ENCODE results near the gene TTN. TPM values are rescaled to one million over a fixed set of nuclear protein-coding genes. Genes with fewer than 3 reads are reported as not detected.

The TTN gene
- total RNA-seq, 1 experiment from 2014 or later, result 0.03 TPM

GRCh38 chr2:178828486-178828881, 21.3 kb upstream of the TTN start:
- Histone ChIP-seq H3K4me1 (replicated peaks) (no peaks in the 10 kb centered on the region), H3K27me3 (replicated peaks) (no peaks in the 10 kb centered on the region; the same call in 1 of the 2 replicates), H3K27ac (no peak overlapping the region), H3K36me3 (no peaks in the 10 kb centered on the region), H3K9me3 (replicated peaks) (no peaks in the 10 kb centered on the region), H3K4me3 (no peak overlapping the region)
- no peak for DNase-seq (ENCODE audit: low read depth in 1 of 2, low spot score in 2 of 2)

DNA sequence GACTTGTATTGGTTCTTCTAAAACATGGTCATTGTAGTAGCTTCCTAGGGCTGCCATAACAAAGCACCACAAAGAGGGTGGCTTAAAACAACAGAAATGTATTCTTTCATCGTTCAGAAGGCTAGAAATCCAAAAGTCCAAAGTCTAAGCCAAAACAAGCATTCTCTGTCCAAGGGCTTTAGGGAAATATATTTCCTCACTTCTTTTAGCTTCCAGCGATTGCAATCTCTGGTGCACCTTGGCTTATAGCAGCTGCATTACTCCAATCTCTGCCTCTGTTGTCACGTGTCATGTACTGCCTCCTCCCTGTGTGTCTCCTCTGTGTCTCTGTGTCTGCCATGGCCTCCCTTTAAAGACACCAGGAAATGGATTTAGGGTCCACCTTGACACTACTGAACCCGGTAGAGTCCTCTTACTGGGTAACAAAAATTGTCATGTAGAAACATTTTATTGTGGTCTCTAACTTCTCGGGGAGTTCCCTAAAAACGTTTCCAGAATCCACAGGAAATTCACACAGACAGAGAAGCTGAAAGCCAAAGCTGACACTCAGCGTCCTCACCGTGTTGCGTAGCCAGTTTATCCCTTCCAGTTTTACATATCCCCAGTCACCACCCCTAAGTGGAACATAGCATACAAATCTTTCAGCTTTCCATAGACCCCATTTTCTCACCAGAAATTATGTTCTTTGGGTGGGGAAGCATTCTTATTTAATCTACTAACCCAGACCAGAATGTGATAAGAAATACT, 20.7 kb upstream of the TTN start:
- H3K27ac ChIP-seq, result no peak overlapping the region
- H3K4me1 ChIP-seq (replicated peaks), result no peaks in the 10 kb centered on the region
- H3K9me3 ChIP-seq (replicated peaks), result no peaks in the 10 kb centered on the region
- H3K27me3 ChIP-seq (replicated peaks), result no peaks in the 10 kb centered on the region; the same call in 1 of the 2 replicates
- no peak for DNase-seq (ENCODE audit: low read depth in 1 of 2, low spot score in 2 of 2)
- no peak overlapping the region for H3K4me3 ChIP-seq
- no peaks in the 10 kb centered on the region for H3K36me3 ChIP-seq

DNA sequence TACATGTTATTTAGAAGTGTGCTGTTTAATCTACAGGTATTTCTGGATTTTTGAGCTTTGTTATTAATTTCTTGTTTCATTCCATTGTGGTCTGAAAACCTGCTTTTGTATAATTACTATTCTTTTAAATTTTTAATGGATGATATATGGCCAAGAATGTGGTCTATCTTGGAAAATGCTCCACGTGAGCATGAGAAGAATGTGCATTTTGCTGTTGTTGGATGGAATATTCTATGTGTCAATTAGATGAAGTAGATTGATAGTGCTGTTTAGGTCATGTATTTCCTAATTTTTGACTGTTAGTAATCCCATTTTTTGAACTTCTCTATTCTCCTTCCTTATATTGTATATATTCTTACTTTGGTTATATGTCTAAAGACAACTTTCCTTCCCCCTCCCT, 19.9 kb upstream of the TTN start:
- no peak overlapping the region for H3K4me3 ChIP-seq
- no peak overlapping the region for H3K27ac ChIP-seq
- DNase-seq (ENCODE audit: low read depth in 1 of 2, low spot score in 2 of 2), result no peak
- no peaks in the 10 kb centered on the region; the same call in 1 of the 2 replicates for H3K27me3 ChIP-seq (replicated peaks)
- no peaks in the 10 kb centered on the region for H3K4me1 ChIP-seq (replicated peaks)
- H3K36me3 ChIP-seq, result no peaks in the 10 kb centered on the region
- no peaks in the 10 kb centered on the region for H3K9me3 ChIP-seq (replicated peaks)

- Histone ChIP-seq H3K9me3 (replicated peaks) (no peaks in the 10 kb centered on the region), H3K36me3 (no peaks in the 10 kb centered on the region), H3K27me3 (replicated peaks) (no peaks in the 10 kb centered on the region; the same call in 1 of the 2 replicates), H3K27ac (no peak overlapping the region), H3K4me3 (no peak overlapping the region), H3K4me1 (replicated peaks) (no peaks in the 10 kb centered on the region)
- no peak for DNase-seq (ENCODE audit: low read depth in 1 of 2, low spot score in 2 of 2)
These were observed 18.0 kb upstream of the TTN start for GRCh38 chr2:178825183-178825582.

DNA sequence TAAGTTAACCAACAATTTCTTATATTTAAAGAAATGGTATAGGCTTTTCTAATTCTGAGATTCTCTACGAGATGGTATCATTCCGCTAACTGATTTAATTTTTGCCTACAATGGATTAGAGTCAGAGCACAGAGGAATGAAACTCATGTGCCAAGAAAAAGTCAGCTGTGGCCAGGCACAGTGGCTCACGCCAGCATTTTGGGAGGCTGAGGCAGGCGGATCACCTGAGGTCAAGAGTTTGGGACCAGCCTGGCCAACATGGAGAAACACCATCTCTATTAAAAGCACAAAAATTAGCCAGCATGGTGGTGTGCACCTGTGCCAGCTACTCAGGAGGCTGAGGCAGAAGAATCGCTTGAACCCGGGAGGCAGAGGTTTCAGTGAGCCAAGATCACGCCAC, 17.0 kb upstream of the TTN start:
- H3K4me1 ChIP-seq (replicated peaks), result no peaks in the 10 kb centered on the region
- no peak overlapping the region for H3K27ac ChIP-seq
- H3K4me3 ChIP-seq, result no peak overlapping the region
- DNase-seq (ENCODE audit: low read depth in 1 of 2, low spot score in 2 of 2), result no peak
- no peaks in the 10 kb centered on the region for H3K36me3 ChIP-seq
- H3K27me3 ChIP-seq (replicated peaks), result no peaks in the 10 kb centered on the region
- H3K9me3 ChIP-seq (replicated peaks), result no peaks in the 10 kb centered on the region

DNA sequence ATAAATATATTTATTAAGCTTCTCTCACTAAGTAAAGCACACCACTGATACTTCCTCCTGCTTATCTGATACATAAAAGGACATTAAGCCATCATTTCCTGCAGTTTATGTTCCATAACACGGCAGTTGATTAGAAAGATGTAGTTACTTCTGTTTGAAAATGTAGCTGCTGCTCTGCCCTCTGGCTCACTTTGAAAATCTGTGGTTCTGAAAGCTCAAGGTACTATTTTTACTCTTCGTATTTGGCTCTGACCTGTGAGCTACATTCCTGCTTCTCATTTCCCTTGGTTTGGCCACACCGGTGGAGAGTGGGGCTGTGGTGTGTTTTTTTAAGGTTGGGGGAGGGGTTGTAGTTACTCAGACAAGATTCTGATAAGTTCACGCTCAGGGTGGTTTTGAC, 12.8 kb upstream of the TTN start:
- H3K4me1 ChIP-seq (replicated peaks), result no peaks in the 10 kb centered on the region
- no peaks in the 10 kb centered on the region for H3K36me3 ChIP-seq
- H3K27me3 ChIP-seq (replicated peaks), result no peaks in the 10 kb centered on the region
- H3K27ac ChIP-seq, result no peak overlapping the region
- DNase-seq (ENCODE audit: low read depth in 1 of 2, low spot score in 2 of 2), result no peak
- H3K9me3 ChIP-seq (replicated peaks), result no peaks in the 10 kb centered on the region
- H3K4me3 ChIP-seq, result no peak overlapping the region

GRCh38 chr2:178819147-178819875, 12.1 kb upstream of the TTN start:
- H3K4me1 ChIP-seq (replicated peaks), result no peaks in the 10 kb centered on the region
- no peak overlapping the region for H3K27ac ChIP-seq
- H3K27me3 ChIP-seq (replicated peaks), result no peaks in the 10 kb centered on the region
- H3K9me3 ChIP-seq (replicated peaks), result no peaks in the 10 kb centered on the region
- no peak for DNase-seq (ENCODE audit: low read depth in 1 of 2, low spot score in 2 of 2)
- H3K4me3 ChIP-seq, result no peak overlapping the region
- no peaks in the 10 kb centered on the region for H3K36me3 ChIP-seq

- no peak for DNase-seq (ENCODE audit: low read depth in 1 of 2, low spot score in 2 of 2)
- Histone ChIP-seq H3K27me3 (replicated peaks) (no peaks in the 10 kb centered on the region), H3K36me3 (no peaks in the 10 kb centered on the region)
These were observed 4.7 kb upstream of the TTN start for GRCh38 chr2:178811901-178812300.

GRCh38 chr2:178811045-178811444, 3.8 kb upstream of the TTN start:
- Histone ChIP-seq H3K27ac (no peak overlapping the region), H3K9me3 (replicated peaks) (no peaks in the 10 kb centered on the region), H3K36me3 (no peaks in the 10 kb centered on the region), H3K27me3 (replicated peaks) (no peaks in the 10 kb centered on the region), H3K4me3 (no peak overlapping the region), H3K4me1 (replicated peaks) (no peaks in the 10 kb centered on the region)
- no peak for DNase-seq (ENCODE audit: low read depth in 1 of 2, low spot score in 2 of 2)

More at GRCh38 chr2:178811901-178812300, 4.7 kb upstream of the TTN start:
- Histone ChIP-seq H3K4me1 (replicated peaks) (no peaks in the 10 kb centered on the region), H3K27ac (no peak overlapping the region), H3K4me3 (no peak overlapping the region), H3K9me3 (replicated peaks) (no peaks in the 10 kb centered on the region)

GRCh38 chr2:178810422-178810821, 3.2 kb upstream of the TTN start:
- Histone ChIP-seq H3K36me3 (no peaks in the 10 kb centered on the region), H3K4me3 (no peak overlapping the region), H3K9me3 (replicated peaks) (no peaks in the 10 kb centered on the region), H3K27me3 (replicated peaks) (no peaks in the 10 kb centered on the region), H3K4me1 (replicated peaks) (no peaks in the 10 kb centered on the region), H3K27ac (no peak overlapping the region)
- DNase-seq (ENCODE audit: low read depth in 1 of 2, low spot score in 2 of 2), result no peak

DNA sequence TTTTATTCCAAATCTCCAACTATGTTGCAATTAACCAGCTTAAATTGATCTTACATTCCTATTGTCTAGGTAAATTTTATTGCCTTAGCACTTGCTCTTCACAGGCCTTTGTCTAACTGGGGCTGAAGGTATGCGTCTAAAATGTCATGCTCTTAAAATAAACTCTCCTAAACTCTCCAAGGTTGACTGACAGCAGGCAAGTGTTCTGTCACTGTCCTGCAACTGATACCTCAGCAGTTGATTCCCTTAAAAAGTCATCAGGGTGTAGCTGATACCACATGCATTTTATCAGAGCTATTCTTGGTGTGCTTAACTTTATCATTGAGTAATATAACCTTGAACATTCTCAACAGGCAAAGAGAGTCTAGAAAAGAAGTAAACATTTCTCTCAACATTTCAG, 680 bp downstream of the TTN start:
- Histone ChIP-seq H3K9me3 (replicated peaks) (no peaks in the 10 kb centered on the region), H3K4me3 (no peak overlapping the region), H3K27ac (no peak overlapping the region), H3K36me3 (no peaks in the 10 kb centered on the region), H3K27me3 (replicated peaks) (no peaks in the 10 kb centered on the region), H3K4me1 (replicated peaks) (no peaks in the 10 kb centered on the region)
- DNase-seq (ENCODE audit: low read depth in 1 of 2, low spot score in 2 of 2), result no peak

GRCh38 chr2:178805457-178805856, 1.8 kb downstream of the TTN start:
- H3K27ac ChIP-seq, result no peak overlapping the region
- no peaks in the 10 kb centered on the region for H3K4me1 ChIP-seq (replicated peaks)
- H3K9me3 ChIP-seq (replicated peaks), result no peaks in the 10 kb centered on the region
- no peaks in the 10 kb centered on the region for H3K27me3 ChIP-seq (replicated peaks)
- no peak for DNase-seq (ENCODE audit: low read depth in 1 of 2, low spot score in 2 of 2)
- H3K4me3 ChIP-seq, result no peak overlapping the region
- H3K36me3 ChIP-seq, result no peaks in the 10 kb centered on the region

GRCh38 chr2:178804791-178805190, 2.4 kb downstream of the TTN start:
- DNase-seq (ENCODE audit: low read depth in 1 of 2, low spot score in 2 of 2), result peak in 1 of 2 experiments; percentile 9
- no peaks in the 10 kb centered on the region for H3K36me3 ChIP-seq

GRCh38 chr2:178800510-178800909, 6.7 kb downstream of the TTN start:
- no peaks in the 10 kb centered on the region for H3K27me3 ChIP-seq (replicated peaks)
- no peaks in the 10 kb centered on the region for H3K4me1 ChIP-seq (replicated peaks)
- DNase-seq (ENCODE audit: low read depth in 1 of 2, low spot score in 2 of 2), result no peak
- no peak overlapping the region for H3K27ac ChIP-seq
- no peaks in the 10 kb centered on the region for H3K9me3 ChIP-seq (replicated peaks)
- no peak overlapping the region for H3K4me3 ChIP-seq
- H3K36me3 ChIP-seq, result no peaks in the 10 kb centered on the region

More at GRCh38 chr2:178804791-178805190, 2.4 kb downstream of the TTN start:
- H3K4me3 ChIP-seq, result no peak overlapping the region
- H3K27me3 ChIP-seq (replicated peaks), result no peaks in the 10 kb centered on the region
- H3K9me3 ChIP-seq (replicated peaks), result no peaks in the 10 kb centered on the region
- no peak overlapping the region for H3K27ac ChIP-seq
- H3K4me1 ChIP-seq (replicated peaks), result no peaks in the 10 kb centered on the region

Data from SJSA1 (cell line).